Testis (tissue), 3 donors: ENCODE results near the gene TMEM203. TPM values are rescaled to one million over a fixed set of nuclear protein-coding genes. Genes with fewer than 3 reads are reported as not detected.
"Not testable (repeated sequence)": the region's sequence is repeated elsewhere in the genome, so short reads cannot be mapped to it uniquely, and the experiment has no call there.

Experiments
- DNase-seq: peaks from one replicate; pipeline ENCODE4 v3.0.0-alpha.2; 2019
- H3K27ac ChIP-seq, 2 donors: fragments of 200-600 bp; sonication (generic); one replicate each; pipeline ENCODE4 v1.5.1; 2019
- H3K27me3 ChIP-seq: fragments of 200-600 bp; sonication (generic); one replicate; pipeline ENCODE4 v1.5.1; 2019
- H3K36me3 ChIP-seq: fragments of 200-600 bp; sonication (generic); one replicate; pipeline ENCODE4 v1.5.1; 2017; ENCODE audit warnings: low read depth; ENCODE audit errors: missing control alignments
- H3K4me1 ChIP-seq: fragments of 200-600 bp; sonication (generic); one replicate; pipeline ENCODE4 v1.5.1; 2019
- H3K4me3 ChIP-seq, 2 donors: fragments of 200-600 bp; sonication (generic); one replicate each; pipeline ENCODE4 v1.5.1; 2017 to 2019
- H3K9me3 ChIP-seq: fragments of 200-600 bp; sonication (generic); one replicate; pipeline ENCODE4 v1.5.1; 2017
- POLR2A ChIP-seq: fragments of 450-650 bp; IDR thresholded peaks from one replicate; pipeline ENCODE4 v1.6.1; 2017; ENCODE audit warnings: antibody characterized with exemption, mild to moderate bottlenecking, moderate library complexity
- WGBS, 2 donors: methylation state at CpG; one replicate each; pipeline ENCODE4 v1.1.5; 2018; 5-methylcytosine and 5-hydroxymethylcytosine counted together
- intact Hi-C: fragments of 100-400 bp; cut with DNase I; formaldehyde crosslinking; loops from one replicate; pipeline ENCODE4 v1.15.1; 2023; ENCODE audit warnings: low total_unique reads
- polyA plus RNA-seq: library from polyadenylated mRNA; stranded (reverse); fragments of 350-450 nt; fragmentation: Illumina TruSeq; extraction: RNeasy Lipid Tissue Mini Kit (QIAGEN cat#74804); gene quantifications from one replicate; pipeline ENCODE4 v1.2.3, GENCODE V29; 2014; ENCODE audit warnings: low read depth, low replicate concordance; ENCODE audit not compliant: insufficient read depth
- total RNA-seq, 2 donors: library from RNA; depleted of rRNA; stranded (reverse); fragments of >200 nt; gene quantifications; one replicate each; pipeline ENCODE4 v1.2.3, GENCODE V29; 2016
- TF ChIP-seq, protein P1 (sequence below), 3 experiments: fragments of 450-650 bp in 2 of 3; fragments of 200-600 bp in 1 of 3; sonication (generic) in 1 of 3; IDR thresholded peaks; one replicate each; pipeline ENCODE4 v1.5.1; 2016 to 2019; ENCODE audit warnings: antibody characterized with exemption in 3 of 3, mild to moderate bottlenecking in 2 of 3, moderate library complexity in 1 of 3

Gene TMEM203
- total and polyA plus RNA-seq, 3 donors from 2014 or later = 36.3 to 51.2 (median 48.0) TPM

DNA sequence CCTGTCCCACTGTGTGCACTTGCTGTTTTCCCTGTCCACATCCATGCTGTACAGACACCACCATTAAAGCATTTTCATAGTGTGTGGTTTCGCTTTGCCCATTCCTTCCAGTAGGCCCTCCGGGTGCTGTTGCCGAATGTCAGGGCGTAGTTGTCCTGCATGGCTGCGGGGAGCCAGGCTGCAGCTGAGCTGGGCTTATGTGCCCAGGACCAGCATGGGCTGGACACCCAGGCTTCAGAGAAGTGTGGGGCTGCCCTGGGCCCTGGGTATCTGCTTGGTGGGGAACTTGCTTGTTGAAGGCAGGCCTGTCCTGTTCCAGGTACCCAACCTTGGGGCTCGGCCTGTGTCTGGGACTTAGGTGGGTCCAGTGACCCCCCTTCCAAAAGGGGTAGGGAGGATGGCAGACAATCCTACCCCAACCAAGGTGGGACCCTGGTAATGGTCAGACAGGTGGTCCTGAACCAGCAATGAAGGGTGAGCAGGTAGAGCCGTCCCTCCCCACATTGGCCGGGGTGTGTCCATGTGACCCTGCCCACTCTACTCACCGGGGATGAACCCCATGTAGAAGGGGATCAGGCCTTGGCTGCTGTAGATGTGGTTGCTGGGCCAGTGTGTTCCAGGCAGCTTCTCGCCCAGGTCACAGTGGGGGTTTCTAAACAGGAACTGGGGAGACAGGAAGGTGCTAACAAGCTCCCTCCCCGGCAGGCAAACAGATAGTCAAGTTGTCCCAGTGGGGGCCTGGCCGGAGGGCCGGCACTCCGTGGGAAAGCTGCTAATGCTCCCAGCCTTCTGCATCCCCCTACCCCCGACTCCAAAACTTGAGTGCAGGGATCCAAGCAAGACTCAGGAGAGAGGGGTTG, 38.4 kb upstream of the TMEM203 start:
- Histone ChIP-seq H3K9me3 (no peaks in the 10 kb centered on the region), H3K4me3 (no peak overlapping the region), H3K27me3 (no peaks in the 10 kb centered on the region), H3K36me3 (no peaks in the 10 kb centered on the region), H3K27ac (no peak overlapping the region), H3K4me1 (peaks cover 29% of the 10 kb centered on the region)
- TF ChIP-seq POLR2A = no peak
- TF ChIP-seq, protein P1, sequence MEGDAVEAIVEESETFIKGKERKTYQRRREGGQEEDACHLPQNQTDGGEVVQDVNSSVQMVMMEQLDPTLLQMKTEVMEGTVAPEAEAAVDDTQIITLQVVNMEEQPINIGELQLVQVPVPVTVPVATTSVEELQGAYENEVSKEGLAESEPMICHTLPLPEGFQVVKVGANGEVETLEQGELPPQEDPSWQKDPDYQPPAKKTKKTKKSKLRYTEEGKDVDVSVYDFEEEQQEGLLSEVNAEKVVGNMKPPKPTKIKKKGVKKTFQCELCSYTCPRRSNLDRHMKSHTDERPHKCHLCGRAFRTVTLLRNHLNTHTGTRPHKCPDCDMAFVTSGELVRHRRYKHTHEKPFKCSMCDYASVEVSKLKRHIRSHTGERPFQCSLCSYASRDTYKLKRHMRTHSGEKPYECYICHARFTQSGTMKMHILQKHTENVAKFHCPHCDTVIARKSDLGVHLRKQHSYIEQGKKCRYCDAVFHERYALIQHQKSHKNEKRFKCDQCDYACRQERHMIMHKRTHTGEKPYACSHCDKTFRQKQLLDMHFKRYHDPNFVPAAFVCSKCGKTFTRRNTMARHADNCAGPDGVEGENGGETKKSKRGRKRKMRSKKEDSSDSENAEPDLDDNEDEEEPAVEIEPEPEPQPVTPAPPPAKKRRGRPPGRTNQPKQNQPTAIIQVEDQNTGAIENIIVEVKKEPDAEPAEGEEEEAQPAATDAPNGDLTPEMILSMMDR (IDR thresholded peaks at IDR 0.05) = no peak
- no peak for DNase-seq
- intact Hi-C loops = no loop called here
- WGBS, 2 donors = 65 to 80% methylated on average over 9 to 15 of the region's 15 CpGs

DNA sequence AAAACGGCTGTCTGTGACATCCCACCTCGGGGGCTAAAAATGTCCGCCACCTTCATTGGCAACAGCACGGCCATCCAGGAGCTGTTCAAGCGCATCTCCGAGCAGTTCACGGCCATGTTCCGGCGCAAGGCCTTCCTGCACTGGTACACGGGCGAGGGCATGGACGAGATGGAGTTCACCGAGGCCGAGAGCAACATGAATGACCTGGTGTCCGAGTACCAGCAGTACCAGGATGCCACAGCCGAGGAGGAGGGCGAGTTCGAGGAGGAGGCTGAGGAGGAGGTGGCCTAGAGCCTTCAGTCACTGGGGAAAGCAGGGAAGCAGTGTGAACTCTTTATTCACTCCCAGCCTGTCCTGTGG, 37.8 kb upstream of the TMEM203 start:
- peaks cover 35% of the 10 kb centered on the region for H3K4me1 ChIP-seq
- H3K27ac ChIP-seq = not testable (repeated sequence)

DNA sequence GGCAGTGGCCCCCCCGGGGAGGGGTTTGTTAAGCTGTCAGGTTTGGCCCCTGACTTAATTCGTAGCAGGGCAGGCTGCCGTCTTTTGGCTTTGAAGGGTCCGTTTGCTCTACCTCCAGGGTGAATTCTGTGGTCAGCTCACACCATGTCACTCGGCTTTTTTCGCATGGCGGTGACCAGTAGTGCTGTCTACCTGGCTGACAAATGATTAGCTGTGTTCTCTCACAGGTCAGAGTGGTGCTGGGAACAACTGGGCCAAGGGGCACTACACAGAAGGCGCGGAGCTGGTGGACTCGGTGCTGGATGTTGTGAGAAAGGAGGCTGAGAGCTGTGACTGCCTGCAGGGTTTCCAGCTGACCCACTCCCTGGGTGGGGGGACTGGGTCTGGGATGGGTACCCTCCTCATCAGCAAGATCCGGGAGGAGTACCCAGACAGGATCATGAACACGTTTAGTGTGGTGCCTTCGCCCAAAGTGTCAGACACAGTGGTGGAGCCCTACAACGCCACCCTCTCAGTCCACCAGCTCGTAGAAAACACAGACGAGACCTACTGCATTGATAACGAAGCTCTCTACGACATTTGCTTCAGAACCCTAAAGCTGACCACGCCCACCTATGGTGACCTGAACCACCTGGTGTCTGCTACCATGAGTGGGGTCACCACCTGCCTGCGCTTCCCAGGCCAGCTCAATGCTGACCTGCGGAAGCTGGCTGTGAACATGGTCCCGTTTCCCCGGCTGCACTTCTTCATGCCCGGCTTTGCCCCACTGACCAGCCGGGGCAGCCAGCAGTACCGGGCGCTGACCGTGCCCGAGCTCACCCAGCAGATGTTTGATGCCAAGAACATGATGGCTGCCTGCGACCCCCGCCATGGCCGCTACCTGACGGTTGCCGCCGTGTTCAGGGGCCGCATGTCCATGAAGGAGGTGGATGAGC, 37.1 kb upstream of the TMEM203 start:
- Histone ChIP-seq H3K9me3 (no peaks in the 10 kb centered on the region), H3K27me3 (no peaks in the 10 kb centered on the region), H3K4me3 (peak overlapping the region; percentile 88 to 90), H3K4me1 (peaks cover 37% of the 10 kb centered on the region), H3K36me3 (no peaks in the 10 kb centered on the region), H3K27ac (peak overlapping the region; percentile 44 to 94)
- 65 to 72% methylated on average over 19 to 36 of the region's 36 CpGs for WGBS, 2 donors
- no peak for DNase-seq
- intact Hi-C loops = no loop called here
- TF ChIP-seq POLR2A = no peak
- TF ChIP-seq, protein P1 (IDR thresholded peaks at IDR 0.05) = no peak

More for the DNA sequence above, 37.8 kb upstream of the TMEM203 start:
- H3K9me3 ChIP-seq, H3K4me3 ChIP-seq, DNase-seq, H3K27me3 ChIP-seq, H3K36me3 ChIP-seq, intact Hi-C loops: not testable (repeated sequence)
- 86 to 88% methylated on average over 15 to 18 of the region's 18 CpGs for WGBS, 2 donors

- no peaks in the 10 kb centered on the region for H3K9me3 ChIP-seq
- peak overlapping the region; percentile 44 to 94 for H3K27ac ChIP-seq
- peaks cover 38% of the 10 kb centered on the region for H3K4me1 ChIP-seq
- DNase-seq = no peak
- 1% methylated on average over 60 of the region's 83 CpGs; no CpG with 5 or more reads in 1 of the 2 donors for WGBS, 2 donors
- intact Hi-C loops = no loop called here
- H3K36me3 ChIP-seq = no peaks in the 10 kb centered on the region
- H3K27me3 ChIP-seq = no peaks in the 10 kb centered on the region
- TF ChIP-seq, protein P1 (IDR thresholded peaks at IDR 0.05) = no peak
- no peak for TF ChIP-seq POLR2A
- peak overlapping the region; percentile 88 to 90 for H3K4me3 ChIP-seq
These were observed 36.2 kb upstream of the TMEM203 start for GRCh38 chr9:137241490-137242268.
